ENCODE results near the gene TOP1.

DNA sequence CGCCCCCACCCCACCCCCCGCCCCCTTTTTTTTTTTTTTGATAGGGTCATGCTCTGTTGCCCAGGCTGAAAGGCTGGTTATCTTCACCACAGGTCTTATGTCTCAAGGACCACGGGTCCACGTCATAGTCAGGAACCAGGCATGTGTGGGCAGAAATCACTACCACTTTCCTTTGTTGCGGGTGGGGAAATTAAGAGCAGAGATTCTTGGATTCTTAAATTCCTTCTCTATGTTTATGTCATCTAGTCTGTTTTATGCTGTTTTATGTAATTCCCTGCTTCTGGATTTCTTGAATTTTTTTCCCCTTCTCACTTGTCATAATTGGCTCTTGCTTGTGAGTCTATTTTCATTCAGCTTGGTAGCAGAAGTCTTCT, 82.9 kb downstream of the TOP1 start:
- TF ChIP-seq EZH2phosphoT487 (IDR thresholded peaks at IDR 0.05; ENCODE audit: low read length) (no peak), EZH2 (optimal IDR thresholded peaks at IDR 0.05; ENCODE audit: low read depth, low read length) (no peak)
- TF ChIP-seq, protein P1, sequence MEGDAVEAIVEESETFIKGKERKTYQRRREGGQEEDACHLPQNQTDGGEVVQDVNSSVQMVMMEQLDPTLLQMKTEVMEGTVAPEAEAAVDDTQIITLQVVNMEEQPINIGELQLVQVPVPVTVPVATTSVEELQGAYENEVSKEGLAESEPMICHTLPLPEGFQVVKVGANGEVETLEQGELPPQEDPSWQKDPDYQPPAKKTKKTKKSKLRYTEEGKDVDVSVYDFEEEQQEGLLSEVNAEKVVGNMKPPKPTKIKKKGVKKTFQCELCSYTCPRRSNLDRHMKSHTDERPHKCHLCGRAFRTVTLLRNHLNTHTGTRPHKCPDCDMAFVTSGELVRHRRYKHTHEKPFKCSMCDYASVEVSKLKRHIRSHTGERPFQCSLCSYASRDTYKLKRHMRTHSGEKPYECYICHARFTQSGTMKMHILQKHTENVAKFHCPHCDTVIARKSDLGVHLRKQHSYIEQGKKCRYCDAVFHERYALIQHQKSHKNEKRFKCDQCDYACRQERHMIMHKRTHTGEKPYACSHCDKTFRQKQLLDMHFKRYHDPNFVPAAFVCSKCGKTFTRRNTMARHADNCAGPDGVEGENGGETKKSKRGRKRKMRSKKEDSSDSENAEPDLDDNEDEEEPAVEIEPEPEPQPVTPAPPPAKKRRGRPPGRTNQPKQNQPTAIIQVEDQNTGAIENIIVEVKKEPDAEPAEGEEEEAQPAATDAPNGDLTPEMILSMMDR (IDR thresholded peaks at IDR 0.05; ENCODE audit: low read length) = no peak
